ENCODE data around the gene PLXNA2.

PLXNA2 gene

GRCh38 chr1:208060215-208060869 lies 183.8 kb downstream of the PLXNA2 start:
- peak; percentile 69 for DNase-seq

GRCh38 chr1:208059409-208060001 lies 184.7 kb downstream of the PLXNA2 start:
- no peak for DNase-seq

GRCh38 chr1:208058756-208059155 lies 185.4 kb downstream of the PLXNA2 start:
- DNase-seq = no peak

GRCh38 chr1:208058267-208058666 lies 185.9 kb downstream of the PLXNA2 start:
- DNase-seq = peak; percentile 41

- no peak for DNase-seq
These were observed 187.1 kb downstream of the PLXNA2 start for GRCh38 chr1:208057056-208057455.

GRCh38 chr1:208055535-208055934 lies 188.6 kb downstream of the PLXNA2 start:
- DNase-seq = no peak

GRCh38 chr1:208054911-208055379 lies 189.2 kb downstream of the PLXNA2 start:
- DNase-seq = no peak

GRCh38 chr1:208054485-208054884 lies 189.7 kb downstream of the PLXNA2 start:
- DNase-seq = no peak

GRCh38 chr1:208053661-208054060 lies 190.5 kb downstream of the PLXNA2 start:
- DNase-seq = no peak

- DNase-seq = no peak
These were observed 191.2 kb downstream of the PLXNA2 start for GRCh38 chr1:208052926-208053407.

- no peak for DNase-seq
These were observed 192.0 kb downstream of the PLXNA2 start for GRCh38 chr1:208052135-208052534.

- no peak for DNase-seq
These were observed 192.5 kb downstream of the PLXNA2 start for GRCh38 chr1:208051651-208052050.

GRCh38 chr1:208048904-208049303 lies 195.3 kb downstream of the PLXNA2 start:
- no peak for DNase-seq

GRCh38 chr1:208047975-208048374 lies 196.2 kb downstream of the PLXNA2 start:
- no peak for DNase-seq

GRCh38 chr1:208047476-208047934 lies 196.7 kb downstream of the PLXNA2 start:
- DNase-seq = no peak

GRCh38 chr1:208045463-208046260 lies 198.5 kb downstream of the PLXNA2 start:
- DNase-seq = no peak

- peak; percentile 76 for DNase-seq
These were observed 199.4 kb downstream of the PLXNA2 start for GRCh38 chr1:208044589-208045462.

- no peak for DNase-seq
These were observed 200.4 kb downstream of the PLXNA2 start for GRCh38 chr1:208043691-208044181.

GRCh38 chr1:208042868-208043267 lies 201.3 kb downstream of the PLXNA2 start:
- no peak for DNase-seq

GRCh38 chr1:208042041-208042615 lies 202.1 kb downstream of the PLXNA2 start:
- peak; percentile 53 for DNase-seq

- no peak for DNase-seq
These were observed 202.7 kb downstream of the PLXNA2 start for GRCh38 chr1:208041505-208041904.

GRCh38 chr1:208040821-208041297 lies 203.3 kb downstream of the PLXNA2 start:
- DNase-seq = peak; percentile 91
